GM12864 (cell line): ENCODE measurements around the gene KLHL13.

Source experiments
- DNase-seq: peaks from one replicate; pipeline ENCODE4 v3.0.0-alpha.2; 2011; ENCODE audit warnings: low read depth
- H3K4me3 ChIP-seq: 2 replicates; pipeline ENCODE4 v1.5.1; 2011; ENCODE audit warnings: mild to moderate bottlenecking, low read depth, low read length, control low read depth
- TF ChIP-seq, protein P1 (sequence below): IDR thresholded peaks from 2 replicates; pipeline ENCODE4 v1.5.1; 2011; ENCODE audit warnings: low read depth, mild to moderate bottlenecking, moderate library complexity, low read length, control low read depth, inconsistent platforms; ENCODE audit errors: missing control alignments

KLHL13 gene

DNA sequence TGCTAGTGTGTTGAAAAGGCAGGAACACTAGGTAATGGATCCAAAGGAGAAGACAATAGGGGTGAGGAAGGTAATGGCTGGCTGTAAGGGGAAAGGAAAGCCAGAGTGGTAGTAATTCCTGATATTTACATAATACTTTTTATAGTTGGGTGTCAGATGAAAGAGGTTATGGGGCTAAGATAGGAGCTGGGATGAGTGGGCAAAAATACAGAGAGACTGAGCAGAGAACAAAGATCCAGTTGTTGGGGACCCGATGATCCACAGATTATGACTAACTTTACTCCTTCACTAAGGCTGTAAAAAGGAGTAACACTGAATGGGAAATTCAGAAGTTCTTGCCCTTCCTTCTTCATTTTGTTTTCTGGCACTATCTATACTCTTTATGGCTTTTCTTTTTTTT, 138.2 kb downstream of the KLHL13 start:
- TF ChIP-seq, protein P1, sequence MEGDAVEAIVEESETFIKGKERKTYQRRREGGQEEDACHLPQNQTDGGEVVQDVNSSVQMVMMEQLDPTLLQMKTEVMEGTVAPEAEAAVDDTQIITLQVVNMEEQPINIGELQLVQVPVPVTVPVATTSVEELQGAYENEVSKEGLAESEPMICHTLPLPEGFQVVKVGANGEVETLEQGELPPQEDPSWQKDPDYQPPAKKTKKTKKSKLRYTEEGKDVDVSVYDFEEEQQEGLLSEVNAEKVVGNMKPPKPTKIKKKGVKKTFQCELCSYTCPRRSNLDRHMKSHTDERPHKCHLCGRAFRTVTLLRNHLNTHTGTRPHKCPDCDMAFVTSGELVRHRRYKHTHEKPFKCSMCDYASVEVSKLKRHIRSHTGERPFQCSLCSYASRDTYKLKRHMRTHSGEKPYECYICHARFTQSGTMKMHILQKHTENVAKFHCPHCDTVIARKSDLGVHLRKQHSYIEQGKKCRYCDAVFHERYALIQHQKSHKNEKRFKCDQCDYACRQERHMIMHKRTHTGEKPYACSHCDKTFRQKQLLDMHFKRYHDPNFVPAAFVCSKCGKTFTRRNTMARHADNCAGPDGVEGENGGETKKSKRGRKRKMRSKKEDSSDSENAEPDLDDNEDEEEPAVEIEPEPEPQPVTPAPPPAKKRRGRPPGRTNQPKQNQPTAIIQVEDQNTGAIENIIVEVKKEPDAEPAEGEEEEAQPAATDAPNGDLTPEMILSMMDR, result no peak
- H3K4me3 ChIP-seq, result no peak overlapping the region
- DNase-seq, result no peak

DNA sequence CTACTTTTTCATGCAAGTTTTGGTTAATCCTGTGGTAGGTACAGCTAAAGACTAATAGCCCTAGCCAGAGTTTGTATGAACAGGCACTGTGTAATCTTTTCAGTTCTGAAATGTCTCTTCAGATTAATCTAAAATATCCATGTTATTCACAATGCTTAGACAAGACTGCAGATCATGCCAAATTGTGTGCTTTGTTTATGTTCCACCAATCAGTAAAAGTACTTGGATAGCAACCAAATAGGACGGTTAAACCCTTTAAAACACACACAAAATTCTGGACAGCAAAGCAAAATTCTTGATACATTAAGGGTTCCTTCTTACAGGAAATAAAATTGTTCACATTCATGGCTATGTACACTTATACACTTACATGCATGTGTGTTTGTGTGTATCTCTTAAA, 139.1 kb downstream of the KLHL13 start:
- no peak for DNase-seq
- TF ChIP-seq, protein P1, result no peak
- H3K4me3 ChIP-seq, result no peak overlapping the region

DNA sequence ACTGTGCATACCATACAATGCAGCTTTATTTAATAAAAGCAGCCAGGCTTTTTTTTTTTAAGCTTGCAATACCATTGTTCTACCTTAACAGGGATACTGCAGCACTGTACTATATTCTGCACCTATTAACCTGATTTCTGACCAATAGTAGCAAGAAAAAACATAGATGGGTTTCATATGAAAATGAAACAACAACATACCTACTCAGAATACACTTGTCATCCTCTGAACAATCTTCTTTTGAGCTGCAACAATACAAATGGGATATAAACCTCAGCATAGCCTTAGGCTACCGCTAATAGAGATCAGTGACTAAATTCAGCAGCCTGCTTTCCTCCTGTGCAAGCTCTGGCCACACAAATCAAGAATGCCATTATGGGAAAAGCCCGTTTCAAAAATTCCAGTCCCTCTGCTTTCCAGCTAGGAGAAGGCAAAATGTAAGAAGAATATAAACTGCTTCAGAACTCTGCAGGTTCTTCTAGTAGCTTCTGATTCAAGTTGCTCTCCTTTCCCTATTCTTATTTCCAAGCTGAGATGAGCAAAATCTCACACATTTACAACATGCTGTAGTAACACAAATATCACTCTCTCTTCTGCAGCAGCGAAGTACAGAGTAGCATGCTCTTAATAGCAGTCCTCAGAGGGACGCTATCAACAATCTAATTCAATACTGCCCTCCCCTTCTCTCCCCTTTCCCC, 143.4 kb downstream of the KLHL13 start:
- TF ChIP-seq, protein P1, result no peak
- DNase-seq, result no peak
- H3K4me3 ChIP-seq, result no peak overlapping the region

GRCh38 chrX:117972711-117973109, 143.9 kb downstream of the KLHL13 start:
- TF ChIP-seq, protein P1, result no peak
- H3K4me3 ChIP-seq, result no peak overlapping the region
- DNase-seq, result no peak

GRCh38 chrX:117969782-117970181, 146.8 kb downstream of the KLHL13 start:
- no peak for DNase-seq
- no peak overlapping the region for H3K4me3 ChIP-seq
- TF ChIP-seq, protein P1, result no peak

GRCh38 chrX:117969328-117969727, 147.3 kb downstream of the KLHL13 start:
- no peak overlapping the region for H3K4me3 ChIP-seq
- no peak for DNase-seq
- TF ChIP-seq, protein P1, result no peak

DNA sequence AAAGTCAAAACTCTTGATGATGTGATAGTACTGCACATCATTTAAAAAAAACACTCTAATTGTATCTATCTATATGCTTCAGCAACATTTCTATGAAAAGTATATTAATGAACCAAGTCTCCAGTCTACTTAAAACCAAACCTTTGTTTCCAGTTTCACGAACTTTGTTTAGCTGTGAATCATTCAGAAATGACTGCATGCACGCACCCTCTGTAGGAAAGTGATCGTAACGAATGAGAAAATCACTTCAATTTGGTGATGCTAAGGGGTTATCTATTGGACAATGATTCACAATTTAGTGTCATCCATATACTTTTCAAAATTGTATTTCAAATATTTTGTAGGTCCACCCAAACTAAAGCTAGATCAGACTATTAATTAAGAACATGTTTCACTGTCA, 157.6 kb downstream of the KLHL13 start:
- TF ChIP-seq, protein P1, result no peak
- H3K4me3 ChIP-seq, result no peak overlapping the region
- no peak for DNase-seq
